GM12874 (cell line): Measurements from ENCODE around the gene EHBP1.

Experiments used
- CTCF ChIP-seq: IDR thresholded peaks from 2 replicates; pipeline ENCODE4 v1.5.1; 2011; ENCODE audit warnings: low read depth, mild to moderate bottlenecking, control low read depth, low read length, moderate library complexity; ENCODE audit not compliant: insufficient read depth

EHBP1 gene

GRCh38 chr2:63049970-63050333, 344.4 kb downstream of the EHBP1 start:
- TF ChIP-seq CTCF, result no peak

- no peak for TF ChIP-seq CTCF
These were observed 345.0 kb downstream of the EHBP1 start, which contains the start of gene OTX1 for GRCh38 chr2:63050334-63051041. Gene OTX1, plus strand, starts transcription at chr2:63050830. Its CDS starts 2,161 bp downstream, at chr2:63052991.

GRCh38 chr2:63051042-63051794, 345.7 kb downstream of the EHBP1 start:
- TF ChIP-seq CTCF, result no peak

GRCh38 chr2:63051795-63052333, 346.4 kb downstream of the EHBP1 start:
- TF ChIP-seq CTCF, result no peak

- no peak for TF ChIP-seq CTCF
These were observed 347.0 kb downstream of the EHBP1 start for GRCh38 chr2:63052411-63053080.

- no peak for TF ChIP-seq CTCF
These were observed 347.8 kb downstream of the EHBP1 start for GRCh38 chr2:63053081-63053888.
